ENCODE results near the gene TMEM116.
A peak's percentile ranks its signal among the peaks of the same experiment; 100 is the strongest.

Gene TMEM116

GRCh38 chr12:111942557-111942956, 70.4 kb downstream of the TMEM116 start (continued):
- TF ChIP-seq, protein P1, sequence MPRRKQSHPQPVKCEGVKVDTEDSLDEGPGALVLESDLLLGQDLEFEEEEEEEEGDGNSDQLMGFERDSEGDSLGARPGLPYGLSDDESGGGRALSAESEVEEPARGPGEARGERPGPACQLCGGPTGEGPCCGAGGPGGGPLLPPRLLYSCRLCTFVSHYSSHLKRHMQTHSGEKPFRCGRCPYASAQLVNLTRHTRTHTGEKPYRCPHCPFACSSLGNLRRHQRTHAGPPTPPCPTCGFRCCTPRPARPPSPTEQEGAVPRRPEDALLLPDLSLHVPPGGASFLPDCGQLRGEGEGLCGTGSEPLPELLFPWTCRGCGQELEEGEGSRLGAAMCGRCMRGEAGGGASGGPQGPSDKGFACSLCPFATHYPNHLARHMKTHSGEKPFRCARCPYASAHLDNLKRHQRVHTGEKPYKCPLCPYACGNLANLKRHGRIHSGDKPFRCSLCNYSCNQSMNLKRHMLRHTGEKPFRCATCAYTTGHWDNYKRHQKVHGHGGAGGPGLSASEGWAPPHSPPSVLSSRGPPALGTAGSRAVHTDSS (tag by site-specific recombination; IDR thresholded peaks at IDR 0.05), result no peak
- TF ChIP-seq ZNF211 (tag by site-specific recombination; IDR thresholded peaks at IDR 0.05; ENCODE audit: low read depth), result no peak
- TF ChIP-seq ZFP37 (tag by site-specific recombination; IDR thresholded peaks at IDR 0.05), result no peak
- TF ChIP-seq ZFHX2 (tag by site-specific recombination; conservative IDR thresholded peaks at IDR 0.05), result peak; percentile 99
- no peak for TF ChIP-seq ZNF791 (tag by site-specific recombination; IDR thresholded peaks at IDR 0.05)
- TF ChIP-seq ZNF501 (tag by site-specific recombination; IDR thresholded peaks at IDR 0.05), result no peak
- peak; percentile 59 for TF ChIP-seq SP7 (tag by site-specific recombination; IDR thresholded peaks at IDR 0.05)
- TF ChIP-seq ZNF518A (tag by site-specific recombination; conservative IDR thresholded peaks at IDR 0.05; ENCODE audit: low read depth), result no peak
- TF ChIP-seq PRDM4 (tag by site-specific recombination; IDR thresholded peaks at IDR 0.05), result no peak
- no peak for TF ChIP-seq ZNF837 (tag by site-specific recombination; IDR thresholded peaks at IDR 0.05)
- TF ChIP-seq HIC1 (tag by site-specific recombination; IDR thresholded peaks at IDR 0.05), result no peak
- TF ChIP-seq TSHZ1 (tag by site-specific recombination; IDR thresholded peaks at IDR 0.05; ENCODE audit: borderline replicate concordance), result no peak
- TF ChIP-seq ZNF558 (tag by site-specific recombination; IDR thresholded peaks at IDR 0.05), result no peak
- TF ChIP-seq ZNF341 (tag by site-specific recombination; IDR thresholded peaks at IDR 0.05; ENCODE audit: low read depth), result no peak
- TF ChIP-seq ZNF140 (tag by site-specific recombination; IDR thresholded peaks at IDR 0.05), result no peak
- TF ChIP-seq ZNF747 (tag by site-specific recombination; IDR thresholded peaks at IDR 0.05), result no peak
- no peak for TF ChIP-seq ZNF521 (tag by site-specific recombination; IDR thresholded peaks at IDR 0.05)
- no peak for TF ChIP-seq SETDB1 (IDR thresholded peaks at IDR 0.05; ENCODE audit: insufficient read length, low read length)
- no peak for TF ChIP-seq ZFP69B (tag by site-specific recombination; IDR thresholded peaks at IDR 0.05)
- no peak for TF ChIP-seq ZNF530 (tag by site-specific recombination; IDR thresholded peaks at IDR 0.05; ENCODE audit: low read depth)
- TF ChIP-seq YY1 (tag by site-specific recombination; IDR thresholded peaks at IDR 0.05), result no peak
- no peak for TF ChIP-seq BCL11B (tag by site-specific recombination; IDR thresholded peaks at IDR 0.05; ENCODE audit: low read depth)
- TF ChIP-seq YY2 (tag by site-specific recombination; IDR thresholded peaks at IDR 0.05), result peak; percentile 57; the same call in 1 of the 2 replicates
- no peak for TF ChIP-seq ZNF426 (tag by site-specific recombination; IDR thresholded peaks at IDR 0.05)
- TF ChIP-seq ZNF114 (tag by site-specific recombination; IDR thresholded peaks at IDR 0.05), result no peak
- 0 out of 2 replicates have a peak, but pooled peaks have one; percentile 19 for TF ChIP-seq ZNF311 (tag by site-specific recombination; IDR thresholded peaks at IDR 0.05; ENCODE audit: borderline replicate concordance)
- TF ChIP-seq ZNF155 (tag by site-specific recombination; IDR thresholded peaks at IDR 0.05), result no peak

All from HEK293 (cell line).